ENCODE data around the gene HOXC9.

Gene HOXC9

GRCh38 chr12:54005531-54005852 lies 5.5 kb downstream of the HOXC9 start:
- POLR2A ChIA-PET, result no interaction called here
- Histone ChIP-seq H3K9me3 (ENCODE audit: control insufficient read depth, insufficient read depth, low read depth, low read length) (no peaks in the 10 kb centered on the region), H3K27ac (ENCODE audit: extremely low read depth, low read depth, low read length) (no peak overlapping the region), H3K36me3 (ENCODE audit: control insufficient read depth in 2 of 2, insufficient read depth in 1 of 2, low read length in 2 of 2) (peaks cover 8 to 15% of the 10 kb centered on the region in 2 experiments; a peak in 2 of 3 replicates), H3K4me3 (ENCODE audit: low read depth, low read length) (no peak overlapping the region), H3K4me1 (ENCODE audit: control insufficient read depth, insufficient read depth, low read length) (peaks cover 37% of the 10 kb centered on the region)
- TF ChIP-seq ZBTB11 (tag by site-specific recombination; conservative IDR thresholded peaks at IDR 0.05; ENCODE audit: low read depth) (peak; percentile 31; the same call in 1 of the 2 replicates), ZNF692 (tag by site-specific recombination; IDR thresholded peaks at IDR 0.05) (no peak)
- CTCF ChIA-PET, result interaction anchor here (0.6 to 7.9 kb wide), 22 partner anchors 10 to 353 kb away, joined by 3 to 111 read pairs (median 6); partner anchors contain the start of genes HOXC10, HOXC5, HOXC6 and SMUG1

GRCh38 chr12:54005853-54006558 lies 6.0 kb downstream of the HOXC9 start:
- no peak overlapping the region for H3K4me3 ChIP-seq (ENCODE audit: low read depth, low read length)
- CTCF ChIA-PET, result interaction anchor here (0.6 to 7.9 kb wide), 27 partner anchors 10 to 353 kb away, joined by 3 to 111 read pairs (median 7); partner anchors contain the start of genes HOXC10, HOXC5, HOXC6 and SMUG1
- H3K4me1 ChIP-seq (ENCODE audit: control insufficient read depth, insufficient read depth, low read length), result peaks cover 40% of the 10 kb centered on the region
- POLR2A ChIA-PET, result no interaction called here
- peak overlapping the region; percentile 45; the same call in 1 of the 2 replicates for H3K27ac ChIP-seq (ENCODE audit: extremely low read depth, low read depth, low read length)
- peaks cover 8 to 15% of the 10 kb centered on the region in 2 experiments; a peak in 2 of 3 replicates for H3K36me3 ChIP-seq (ENCODE audit: control insufficient read depth in 2 of 2, insufficient read depth in 1 of 2, low read length in 2 of 2)
- H3K9me3 ChIP-seq (ENCODE audit: control insufficient read depth, insufficient read depth, low read depth, low read length), result no peaks in the 10 kb centered on the region
- TF ChIP-seq ZFHX2 (tag by site-specific recombination; conservative IDR thresholded peaks at IDR 0.05), result no peak
- TF ChIP-seq ZNF423 (tag by site-specific recombination; IDR thresholded peaks at IDR 0.05), result 0 out of 2 replicates have a peak, but pooled peaks have one; percentile 33
- peak; percentile 36; the same call in 1 of the 2 replicates for TF ChIP-seq ZBTB17 (tag by site-specific recombination; IDR thresholded peaks at IDR 0.05)
- peak; percentile 67 for TF ChIP-seq ZNF18 (tag by site-specific recombination; IDR thresholded peaks at IDR 0.05)
- TF ChIP-seq ZNF146 (tag by site-specific recombination; IDR thresholded peaks at IDR 0.05), result no peak
- TF ChIP-seq ZBTB44 (tag by site-specific recombination; IDR thresholded peaks at IDR 0.05), result peak; percentile 59
- TF ChIP-seq ZNF660 (tag by site-specific recombination; IDR thresholded peaks at IDR 0.05), result peak; percentile 91
- TF ChIP-seq ZNF610 (tag by site-specific recombination; IDR thresholded peaks at IDR 0.05; ENCODE audit: borderline replicate concordance), result no peak
- no peak for TF ChIP-seq ZNF157 (tag by site-specific recombination; IDR thresholded peaks at IDR 0.05)
- TF ChIP-seq ZNF202 (tag by site-specific recombination; IDR thresholded peaks at IDR 0.05; ENCODE audit: borderline replicate concordance), result no peak
- TF ChIP-seq ZNF548 (tag by site-specific recombination; IDR thresholded peaks at IDR 0.05), result no peak
- peak; percentile 88 for TF ChIP-seq CTCF (tag by site-specific recombination; IDR thresholded peaks at IDR 0.05)
- peak; percentile 26 for TF ChIP-seq ZBTB26 (tag by site-specific recombination; optimal IDR thresholded peaks at IDR 0.05)
- no peak for TF ChIP-seq HOXA7 (CRISPR knock-in tag; IDR thresholded peaks at IDR 0.05; ENCODE audit: borderline replicate concordance)
- TF ChIP-seq ZFP69B (tag by site-specific recombination; IDR thresholded peaks at IDR 0.05), result peak; percentile 77
- TF ChIP-seq GFI1B (tag by site-specific recombination; IDR thresholded peaks at IDR 0.05), result no peak
- TF ChIP-seq ZNF2 (tag by site-specific recombination; IDR thresholded peaks at IDR 0.05), result peak; percentile 92
- TF ChIP-seq ZNF404 (tag by site-specific recombination; IDR thresholded peaks at IDR 0.05), result no peak

Measured in HEK293 (cell line).